ENCODE results near the gene FHIT. TPM values are rescaled to one million over a fixed set of nuclear protein-coding genes. Genes with fewer than 3 reads are reported as not detected.

The FHIT gene
- total RNA-seq, 2 experiments from 2014 or later = 7.6 to 7.9 TPM

GRCh38 chr3:60417576-60417975, 833.7 kb downstream of the FHIT start:
- DNase-seq (no peak), ATAC-seq (no peak)
- POLR2A ChIA-PET = no interaction called here
- no peak overlapping the region for H3K27ac Mint-ChIP-seq
- CTCF ChIA-PET = no interaction called here
- no peak for TF ChIP-seq CTCF (IDR thresholded peaks at IDR 0.05)
- H3K27me3 Mint-ChIP-seq = no peaks in the 10 kb centered on the region
- intact Hi-C loops (cut with micrococcal nuclease) = no loop called here
- no peak overlapping the region for H3K4me3 Mint-ChIP-seq
- H3K4me1 Mint-ChIP-seq (ENCODE audit: low read depth) = no peaks in the 10 kb centered on the region
- H3K9me3 Mint-ChIP-seq = no peaks in the 10 kb centered on the region
- H3K36me3 Mint-ChIP-seq (ENCODE audit: low read depth) = peaks cover 2% of the 10 kb centered on the region

GRCh38 chr3:60414011-60414410, 837.2 kb downstream of the FHIT start:
- no peak overlapping the region for H3K4me3 Mint-ChIP-seq
- ATAC-seq (no peak), DNase-seq (no peak)
- H3K9me3 Mint-ChIP-seq = no peaks in the 10 kb centered on the region
- no peak overlapping the region for H3K27ac Mint-ChIP-seq
- TF ChIP-seq CTCF (IDR thresholded peaks at IDR 0.05) = no peak
- POLR2A ChIA-PET = no interaction called here
- no peaks in the 10 kb centered on the region for H3K4me1 Mint-ChIP-seq (ENCODE audit: low read depth)
- intact Hi-C loops (cut with micrococcal nuclease) = no loop called here
- CTCF ChIA-PET = no interaction called here
- H3K36me3 Mint-ChIP-seq (ENCODE audit: low read depth) = peaks cover 2% of the 10 kb centered on the region
- no peaks in the 10 kb centered on the region for H3K27me3 Mint-ChIP-seq

- Mint-ChIP-seq H3K9me3 (no peaks in the 10 kb centered on the region), H3K27ac (no peak overlapping the region), H3K36me3 (ENCODE audit: low read depth) (peaks cover 2% of the 10 kb centered on the region), H3K4me1 (ENCODE audit: low read depth) (no peaks in the 10 kb centered on the region), H3K4me3 (no peak overlapping the region), H3K27me3 (no peaks in the 10 kb centered on the region)
- POLR2A ChIA-PET = no interaction called here
- ATAC-seq = no peak
- intact Hi-C loops (cut with micrococcal nuclease) = no loop called here
- DNase-seq = no peak
- CTCF ChIA-PET = no interaction called here
- TF ChIP-seq CTCF (IDR thresholded peaks at IDR 0.05) = no peak
Measured at GRCh38 chr3:60413551-60413950, 837.7 kb downstream of the FHIT start.

- Mint-ChIP-seq H3K9me3 (no peaks in the 10 kb centered on the region), H3K4me3 (no peak overlapping the region), H3K36me3 (ENCODE audit: low read depth) (no peaks in the 10 kb centered on the region), H3K27me3 (no peaks in the 10 kb centered on the region), H3K4me1 (ENCODE audit: low read depth) (no peaks in the 10 kb centered on the region), H3K27ac (no peak overlapping the region)
- DNase-seq (no peak), ATAC-seq (no peak)
- TF ChIP-seq CTCF (IDR thresholded peaks at IDR 0.05) = no peak
- intact Hi-C loops (cut with micrococcal nuclease) = no loop called here
- ChIA-PET POLR2A (no interaction called here), CTCF (no interaction called here)
Measured at GRCh38 chr3:60403866-60404265, 847.4 kb downstream of the FHIT start.

GRCh38 chr3:60402931-60403330, 848.3 kb downstream of the FHIT start:
- ATAC-seq (no peak), DNase-seq (no peak)
- Mint-ChIP-seq H3K9me3 (no peaks in the 10 kb centered on the region), H3K4me1 (ENCODE audit: low read depth) (no peaks in the 10 kb centered on the region), H3K27me3 (no peaks in the 10 kb centered on the region), H3K36me3 (ENCODE audit: low read depth) (no peaks in the 10 kb centered on the region), H3K4me3 (no peak overlapping the region), H3K27ac (no peak overlapping the region)
- CTCF ChIA-PET = no interaction called here
- intact Hi-C loops (cut with micrococcal nuclease) = no loop called here
- TF ChIP-seq CTCF (IDR thresholded peaks at IDR 0.05) = no peak
- POLR2A ChIA-PET = no interaction called here

Data from activated CD8-positive, alpha-beta T cell treated with anti-CD3 and anti-CD28 coated beads for 36 hours (primary cell).